RWPE2 (cell line): ENCODE measurements around the gene UGT1A9.

Source experiments
- ATAC-seq: fragments of 200-7000 bp; cut with Tn5 transposase; 3 replicates; pipeline ENCODE4 v1.9.1; 2021; ENCODE audit warnings: low read depth
- DNase-seq: peaks from one replicate; pipeline ENCODE4 v3.0.0-alpha.2; 2020; ENCODE audit warnings: low spot score
- H3K27ac ChIP-seq: fragments of 450-650 bp; 2 replicates; pipeline ENCODE4 v1.5.1; 2017; ENCODE audit warnings: mild to moderate bottlenecking; ENCODE audit not compliant: poor library complexity, severe bottlenecking
- H3K27me3 ChIP-seq: fragments of 250-450 bp; sonication (Bioruptor Pico); 2 replicates; pipeline ENCODE4 v1.5.1; 2021; ENCODE audit warnings: mild to moderate bottlenecking, moderate library complexity; ENCODE audit not compliant: insufficient read depth, poor library complexity, severe bottlenecking
- H3K36me3 ChIP-seq: fragments of 250-450 bp; sonication (Bioruptor Pico); 2 replicates; pipeline ENCODE4 v1.5.1; 2020; ENCODE audit warnings: low read depth, mild to moderate bottlenecking, moderate library complexity
- H3K4me1 ChIP-seq: fragments of 250-450 bp; sonication (Bioruptor Pico); 2 replicates; pipeline ENCODE4 v1.5.1; 2021; ENCODE audit warnings: mild to moderate bottlenecking, moderate library complexity; ENCODE audit not compliant: insufficient read depth, poor library complexity, severe bottlenecking
- H3K4me3 ChIP-seq: fragments of 250-450 bp; sonication (Bioruptor Pico); 2 replicates; pipeline ENCODE4 v1.5.1; 2021; ENCODE audit warnings: mild to moderate bottlenecking, moderate library complexity; ENCODE audit not compliant: severe bottlenecking
- H3K9me3 ChIP-seq: fragments of 250-450 bp; sonication (Bioruptor Pico); 2 replicates; pipeline ENCODE4 v1.5.1; 2021; ENCODE audit warnings: mild to moderate bottlenecking, moderate library complexity; ENCODE audit not compliant: severe bottlenecking
- TF ChIP-seq, protein P1 (sequence below): fragments of 450-650 bp; IDR thresholded peaks from one replicate; pipeline ENCODE4 v1.5.1; 2017; ENCODE audit warnings: mild to moderate bottlenecking, moderate library complexity; ENCODE audit not compliant: poor library complexity, severe bottlenecking

Gene UGT1A9

DNA sequence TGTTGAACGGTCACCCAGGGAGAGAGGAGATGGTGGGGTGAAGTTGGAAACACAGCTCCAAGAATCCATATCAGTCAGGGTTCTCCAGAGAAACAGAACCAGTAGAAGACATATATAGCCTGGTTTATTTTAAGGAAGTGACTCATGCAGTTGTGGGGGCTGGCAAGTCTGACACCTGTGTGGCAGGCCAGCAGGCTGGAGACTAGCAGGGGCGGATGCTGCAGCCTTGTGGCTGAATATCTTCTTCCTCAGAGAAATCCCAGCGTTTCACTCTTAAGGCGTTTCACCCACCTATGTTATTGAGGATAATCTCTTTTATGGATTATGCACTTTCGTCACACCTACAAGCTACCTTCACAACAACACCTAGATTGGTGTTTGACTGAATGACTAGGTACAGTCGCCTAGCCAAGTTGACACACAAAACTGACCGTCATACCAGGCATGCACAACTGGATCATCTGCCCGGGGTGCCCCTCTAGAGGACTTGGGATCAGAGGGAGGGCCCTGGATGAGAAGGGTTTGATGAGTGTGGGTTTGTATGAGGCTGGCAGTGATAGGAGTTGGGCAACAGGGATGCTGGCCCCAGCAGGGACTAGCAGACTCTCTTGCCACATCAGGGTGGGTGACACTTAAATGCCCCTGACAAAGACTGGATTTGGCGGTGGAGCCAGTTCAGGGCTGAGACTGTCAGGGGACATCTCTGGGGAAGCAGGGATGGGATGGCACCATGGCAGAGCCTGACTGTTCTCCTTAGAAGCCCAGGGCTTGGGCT lies 129.8 kb downstream of the UGT1A9 start:
- no peak overlapping the region for H3K27ac ChIP-seq
- TF ChIP-seq, protein P1, sequence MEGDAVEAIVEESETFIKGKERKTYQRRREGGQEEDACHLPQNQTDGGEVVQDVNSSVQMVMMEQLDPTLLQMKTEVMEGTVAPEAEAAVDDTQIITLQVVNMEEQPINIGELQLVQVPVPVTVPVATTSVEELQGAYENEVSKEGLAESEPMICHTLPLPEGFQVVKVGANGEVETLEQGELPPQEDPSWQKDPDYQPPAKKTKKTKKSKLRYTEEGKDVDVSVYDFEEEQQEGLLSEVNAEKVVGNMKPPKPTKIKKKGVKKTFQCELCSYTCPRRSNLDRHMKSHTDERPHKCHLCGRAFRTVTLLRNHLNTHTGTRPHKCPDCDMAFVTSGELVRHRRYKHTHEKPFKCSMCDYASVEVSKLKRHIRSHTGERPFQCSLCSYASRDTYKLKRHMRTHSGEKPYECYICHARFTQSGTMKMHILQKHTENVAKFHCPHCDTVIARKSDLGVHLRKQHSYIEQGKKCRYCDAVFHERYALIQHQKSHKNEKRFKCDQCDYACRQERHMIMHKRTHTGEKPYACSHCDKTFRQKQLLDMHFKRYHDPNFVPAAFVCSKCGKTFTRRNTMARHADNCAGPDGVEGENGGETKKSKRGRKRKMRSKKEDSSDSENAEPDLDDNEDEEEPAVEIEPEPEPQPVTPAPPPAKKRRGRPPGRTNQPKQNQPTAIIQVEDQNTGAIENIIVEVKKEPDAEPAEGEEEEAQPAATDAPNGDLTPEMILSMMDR = no peak
- H3K4me1 ChIP-seq = no peaks in the 10 kb centered on the region
- H3K27me3 ChIP-seq = no peaks in the 10 kb centered on the region
- H3K9me3 ChIP-seq = no peaks in the 10 kb centered on the region
- DNase-seq (no peak), ATAC-seq (peak; percentile 68)
- H3K36me3 ChIP-seq = no peaks in the 10 kb centered on the region
- no peak overlapping the region for H3K4me3 ChIP-seq

DNA sequence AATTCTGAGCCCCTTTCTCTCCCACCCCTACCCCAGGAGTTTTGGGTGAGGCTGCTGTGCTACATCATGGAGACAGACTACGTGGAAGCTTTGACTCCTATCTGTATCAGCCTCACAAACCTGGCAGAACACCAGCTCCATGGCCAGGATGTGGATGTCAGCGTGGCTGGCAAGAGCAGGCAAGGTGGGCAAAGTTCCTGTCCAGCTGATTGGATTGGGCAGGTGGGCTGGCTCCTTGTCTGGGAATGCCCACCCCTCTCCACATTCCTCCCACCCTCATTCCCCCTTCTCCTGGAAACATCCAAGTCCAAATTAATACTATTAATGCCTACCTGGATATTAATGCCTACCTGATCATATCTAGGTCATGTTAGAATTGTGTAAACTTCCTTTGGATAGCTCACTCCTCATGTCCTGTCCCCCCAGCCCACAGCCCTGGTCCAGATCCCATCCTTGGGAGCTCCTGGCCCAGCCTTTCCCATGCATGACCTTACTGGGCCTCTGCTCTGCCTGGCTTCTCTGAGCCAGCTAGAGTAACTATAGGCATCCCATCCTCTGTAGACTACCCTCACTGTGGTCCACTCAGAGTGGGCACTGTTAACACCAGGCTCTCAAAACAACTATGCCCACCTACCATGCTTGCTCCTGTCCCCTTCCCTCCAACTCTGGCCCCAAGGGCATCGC lies 130.6 kb downstream of the UGT1A9 start:
- H3K4me3 ChIP-seq = no peak overlapping the region
- H3K27ac ChIP-seq = no peak overlapping the region
- no peak for ATAC-seq
- H3K9me3 ChIP-seq = no peaks in the 10 kb centered on the region
- no peak for DNase-seq
- TF ChIP-seq, protein P1 = no peak
- no peaks in the 10 kb centered on the region for H3K27me3 ChIP-seq
- no peaks in the 10 kb centered on the region for H3K4me1 ChIP-seq
- no peaks in the 10 kb centered on the region for H3K36me3 ChIP-seq

DNA sequence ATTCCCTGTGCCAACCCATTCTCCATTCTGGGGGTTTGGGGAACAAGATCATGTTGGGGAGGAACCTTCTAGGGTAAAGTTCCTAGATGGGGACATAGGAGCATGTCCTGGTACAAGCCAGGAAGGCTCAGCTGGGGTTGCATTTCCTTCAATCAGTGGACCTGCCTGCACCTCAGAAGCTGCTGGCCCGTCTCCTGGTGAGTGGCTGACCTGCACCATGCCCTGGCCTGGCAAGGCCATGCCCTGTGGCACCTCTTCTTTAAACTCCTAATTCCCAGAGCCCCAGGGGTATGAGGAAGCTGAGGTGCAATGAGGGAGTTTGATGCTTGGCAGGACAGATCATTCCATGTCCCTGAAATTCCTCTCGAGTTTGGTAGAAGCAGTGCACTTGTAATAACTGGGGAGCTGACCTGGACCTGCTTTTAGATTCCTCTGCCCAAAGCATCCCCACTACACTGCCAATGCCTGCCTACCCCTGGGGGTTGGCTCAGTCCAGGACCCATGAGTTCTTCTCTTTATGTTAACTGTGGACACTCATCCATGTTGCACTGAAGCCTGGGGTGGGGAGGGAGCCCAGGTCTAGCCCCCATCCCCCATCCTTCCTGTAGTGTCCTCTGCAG lies 131.7 kb downstream of the UGT1A9 start:
- H3K4me3 ChIP-seq = no peak overlapping the region
- no peak for ATAC-seq
- DNase-seq = no peak
- no peaks in the 10 kb centered on the region for H3K9me3 ChIP-seq
- H3K36me3 ChIP-seq = no peaks in the 10 kb centered on the region
- H3K27ac ChIP-seq = no peak overlapping the region
- TF ChIP-seq, protein P1 = no peak
- no peaks in the 10 kb centered on the region for H3K4me1 ChIP-seq
- no peaks in the 10 kb centered on the region for H3K27me3 ChIP-seq

DNA sequence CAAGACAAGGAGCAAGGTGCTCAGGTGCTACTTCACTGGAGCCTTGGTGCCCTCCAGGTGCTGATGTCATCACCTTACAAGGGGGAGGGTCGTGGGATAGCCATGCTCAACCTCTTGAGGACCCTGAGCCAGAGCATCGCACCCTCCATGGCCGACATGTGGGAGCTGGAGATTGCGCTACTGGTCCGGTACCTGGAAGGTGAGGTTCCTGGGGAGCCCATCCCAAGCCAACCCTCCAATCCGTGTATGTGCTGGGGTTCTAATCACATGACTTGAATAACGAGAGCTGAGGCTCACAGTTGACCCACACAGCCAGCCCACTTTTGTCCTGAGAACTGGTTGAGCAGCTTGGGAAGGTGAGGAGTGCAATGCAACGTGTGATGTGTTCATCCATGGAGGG lies 132.3 kb downstream of the UGT1A9 start:
- DNase-seq (peak; percentile 36), ATAC-seq (no peak)
- Histone ChIP-seq H3K4me1 (no peaks in the 10 kb centered on the region), H3K27ac (no peak overlapping the region), H3K4me3 (no peak overlapping the region), H3K27me3 (no peaks in the 10 kb centered on the region), H3K9me3 (no peaks in the 10 kb centered on the region), H3K36me3 (no peaks in the 10 kb centered on the region)
- TF ChIP-seq, protein P1 = no peak
